GM23248 (cell line): ENCODE data around the gene MEST.

ENCODE experiments used
- EZH2 ChIP-seq: fragments of 200-600 bp; sonication (generic); IDR thresholded peaks from 2 replicates; pipeline ENCODE4 v1.6.1; 2018; ENCODE audit warnings: antibody characterized with exemption, mild to moderate bottlenecking; ENCODE audit not compliant: insufficient read depth, poor library complexity, severe bottlenecking
- EZH2phosphoT487 ChIP-seq: fragments of 200-600 bp; sonication (generic); IDR thresholded peaks from 2 replicates; pipeline ENCODE4 v1.6.1; 2018; ENCODE audit warnings: antibody characterized with exemption, moderate library complexity, mild to moderate bottlenecking, low read depth; ENCODE audit not compliant: insufficient read depth

- no peak for TF ChIP-seq EZH2phosphoT487
- TF ChIP-seq EZH2: no peak
Measured at GRCh38 chr7:130493275-130493873, 1.5 kb downstream of the MEST start.
